AG20443 (cell line): ENCODE data around the gene EHD4.

Source experiments
- DNase-seq: peaks from one replicate; pipeline ENCODE4 v3.0.0; 2012; ENCODE audit warnings: low spot score, mixed read lengths

The EHD4 gene

DNA sequence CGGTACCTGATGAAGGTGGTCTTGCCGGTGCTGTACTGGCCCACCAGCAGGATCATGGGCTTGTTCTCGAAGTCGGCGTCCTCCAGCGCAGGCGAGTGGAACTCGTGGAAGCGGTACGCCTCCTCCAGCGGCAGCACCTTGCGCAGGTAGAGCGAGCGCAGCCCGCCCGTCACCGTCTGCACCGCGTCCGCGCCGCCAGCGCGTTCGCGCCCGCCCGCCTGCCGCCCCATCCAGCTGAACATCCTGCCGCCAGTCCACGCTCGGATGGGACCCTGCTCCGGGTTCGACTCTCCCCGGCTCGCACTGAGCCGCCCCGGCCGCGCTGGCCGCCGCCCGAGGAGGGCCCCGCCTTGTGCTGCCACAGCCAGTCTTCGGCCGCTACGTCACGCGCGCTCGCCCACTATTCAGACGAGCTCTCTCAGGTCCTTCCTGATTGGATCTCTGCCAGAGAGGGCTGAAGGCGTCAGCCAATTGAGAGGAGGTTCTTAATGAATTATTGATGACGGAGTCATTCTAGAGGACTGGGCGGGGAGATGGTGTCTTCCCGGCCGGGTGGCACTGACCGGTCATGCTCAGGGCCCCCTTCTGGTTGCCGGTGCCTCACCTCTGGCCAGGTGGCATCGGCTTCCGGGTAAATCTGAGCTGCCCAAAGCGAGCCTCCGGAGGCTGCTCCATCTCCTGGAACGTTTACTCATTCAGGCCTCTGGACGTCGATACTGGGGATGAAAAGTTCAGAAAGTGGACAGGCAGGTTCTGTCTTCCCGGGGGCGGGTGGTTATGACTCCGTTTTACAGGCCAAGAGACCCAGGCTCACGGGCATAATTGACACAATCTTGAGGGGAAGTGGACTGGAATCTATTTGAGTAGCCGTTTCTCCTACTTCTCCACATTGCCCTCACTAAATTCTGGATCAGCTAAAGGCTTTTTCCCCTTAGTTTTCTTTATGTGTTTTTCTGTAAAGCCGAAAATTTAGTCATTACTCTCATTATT is at the start of gene EHD4:
Gene EHD4, minus strand, starts transcription at position 305 of the 990 bp plus-strand sequence. Its CDS starts 63 bp downstream, at position 242.
- peak; percentile 98 for DNase-seq

DNA sequence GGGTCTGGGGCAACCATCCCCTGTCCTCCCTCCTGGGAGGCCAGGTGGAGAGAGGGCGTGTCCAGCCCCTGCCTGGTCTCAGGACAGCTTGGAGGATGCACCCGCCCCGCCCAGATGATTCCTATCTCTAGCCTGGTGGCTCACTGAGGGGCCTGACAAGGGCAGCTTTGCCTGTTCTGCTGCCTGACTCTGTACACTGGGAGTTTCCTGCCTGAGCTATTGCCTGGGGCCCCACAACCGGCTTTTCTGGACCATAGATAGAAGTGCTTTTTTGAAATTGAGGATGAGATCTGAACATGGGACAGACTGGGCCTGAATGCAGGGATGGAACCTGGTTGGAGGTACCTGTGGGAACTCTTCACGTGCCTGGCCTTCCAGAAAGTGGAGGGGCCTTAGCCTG is 49.2 kb upstream of the EHD4 start:
- DNase-seq = no peak

DNA sequence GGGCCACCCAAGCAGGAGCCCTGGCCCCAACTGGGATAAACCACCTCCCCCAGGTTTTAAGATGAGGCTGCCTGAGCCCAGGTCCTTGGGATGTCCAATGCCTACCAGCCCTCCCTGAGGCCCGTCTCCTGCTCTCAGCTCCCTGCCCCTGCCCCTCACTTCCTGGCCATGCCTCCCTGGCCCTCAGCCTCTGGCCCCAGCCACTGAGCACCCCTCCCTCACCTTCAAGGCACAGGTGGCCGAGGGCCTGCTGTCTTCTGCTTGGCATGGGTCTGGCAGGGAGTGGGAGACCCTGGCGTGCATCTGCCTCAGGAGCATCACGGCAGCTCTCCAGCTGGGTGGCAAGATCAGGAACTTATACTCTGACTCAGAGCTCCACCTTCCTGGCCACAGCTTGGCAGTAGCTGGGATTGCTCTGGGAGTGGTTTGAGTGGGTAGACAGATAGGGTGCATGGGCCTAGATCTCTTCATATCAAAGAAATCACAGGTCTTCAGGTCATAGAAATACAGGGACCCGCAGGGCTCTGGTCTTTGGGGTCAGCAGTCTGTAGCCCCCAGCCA is 48.4 kb upstream of the EHD4 start, which contains the start of gene PLA2G4E:
Gene PLA2G4E, minus strand, starts transcription at position 330 of the 561 bp plus-strand sequence. Its CDS starts 12 bp downstream, at position 318.
- peak; percentile 32 for DNase-seq

DNA sequence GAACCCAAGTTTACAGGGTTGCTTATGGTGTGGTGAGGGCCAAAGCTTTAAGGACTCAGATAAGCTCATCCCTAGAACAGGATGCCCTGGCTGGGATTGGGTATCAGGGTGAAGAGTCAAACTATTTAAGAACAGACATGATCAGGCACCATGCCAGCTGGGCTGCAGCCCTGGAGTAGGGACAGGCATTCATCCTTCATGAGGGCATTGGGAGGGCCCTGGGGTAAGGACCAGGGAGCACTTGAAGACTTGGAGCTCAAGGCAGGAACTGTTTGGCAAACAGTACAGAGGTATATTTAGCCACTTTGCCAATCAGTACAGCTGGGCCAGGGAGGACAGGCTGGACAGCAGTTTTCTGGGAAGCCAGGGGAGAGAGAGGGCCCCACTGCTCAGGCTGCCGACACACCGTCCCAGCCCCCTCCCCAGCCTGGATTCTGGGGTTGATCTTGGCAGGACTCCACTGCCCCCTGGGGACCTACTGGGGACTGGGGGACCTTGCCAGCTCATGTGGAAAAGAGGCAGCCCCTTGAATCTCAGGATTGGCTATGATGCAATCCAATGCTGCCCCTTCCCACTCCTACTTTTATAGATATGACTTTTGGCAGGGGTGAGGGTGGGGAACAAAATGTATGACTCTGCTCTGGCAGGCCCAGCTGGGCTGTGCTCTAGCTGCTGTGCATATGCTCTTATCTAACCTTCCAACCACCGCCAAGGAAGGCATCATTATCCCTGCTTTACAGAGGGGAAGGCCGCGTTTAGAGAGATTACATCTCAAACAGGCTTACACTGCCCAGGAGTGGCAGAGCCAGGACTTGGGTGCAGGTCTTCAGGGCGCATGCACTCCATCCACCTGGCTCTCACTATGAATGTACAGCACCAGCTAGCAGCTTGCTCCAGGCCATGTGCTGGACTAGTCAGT is 46.2 kb upstream of the EHD4 start:
- DNase-seq = no peak

DNA sequence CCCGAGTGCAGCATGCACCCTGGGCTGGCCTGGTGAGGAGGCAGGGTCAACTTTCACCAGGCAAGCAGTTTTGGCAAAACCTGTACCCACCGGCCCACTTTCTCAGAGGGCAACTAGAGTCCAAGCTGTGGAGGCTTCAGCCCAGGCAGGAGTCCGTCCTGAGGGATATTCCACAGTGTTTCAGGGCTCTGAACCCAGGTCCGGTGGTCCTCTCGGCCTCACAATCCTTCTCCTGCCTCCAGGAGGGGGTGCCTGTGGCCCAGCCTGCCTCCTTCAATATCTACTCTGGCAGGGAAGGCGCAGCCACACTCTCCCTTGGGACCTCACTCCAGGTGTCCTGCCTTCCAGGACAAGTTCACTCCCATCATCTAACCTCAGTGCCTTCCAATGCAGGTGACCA is 44.6 kb upstream of the EHD4 start:
- DNase-seq = no peak

DNA sequence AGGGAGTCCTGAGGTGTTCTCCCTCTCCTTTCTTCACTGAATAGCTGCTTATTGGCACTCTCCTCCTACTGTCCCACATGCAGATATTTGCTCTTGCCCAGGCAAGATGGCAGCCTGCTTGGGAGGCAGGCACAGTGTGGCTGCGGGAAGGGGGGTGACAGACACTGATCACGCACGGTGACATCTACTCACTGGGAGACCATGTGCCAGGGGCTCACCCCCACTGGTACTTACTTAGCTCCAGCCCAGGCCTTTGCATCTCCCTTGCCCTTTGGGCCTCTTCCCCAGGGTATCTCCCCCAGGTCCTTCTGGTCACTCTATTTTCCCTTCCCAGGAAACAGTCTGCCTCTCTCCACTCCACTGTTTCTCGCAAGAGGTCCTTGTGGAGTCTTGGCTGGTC is 42.0 kb upstream of the EHD4 start:
- DNase-seq = no peak

DNA sequence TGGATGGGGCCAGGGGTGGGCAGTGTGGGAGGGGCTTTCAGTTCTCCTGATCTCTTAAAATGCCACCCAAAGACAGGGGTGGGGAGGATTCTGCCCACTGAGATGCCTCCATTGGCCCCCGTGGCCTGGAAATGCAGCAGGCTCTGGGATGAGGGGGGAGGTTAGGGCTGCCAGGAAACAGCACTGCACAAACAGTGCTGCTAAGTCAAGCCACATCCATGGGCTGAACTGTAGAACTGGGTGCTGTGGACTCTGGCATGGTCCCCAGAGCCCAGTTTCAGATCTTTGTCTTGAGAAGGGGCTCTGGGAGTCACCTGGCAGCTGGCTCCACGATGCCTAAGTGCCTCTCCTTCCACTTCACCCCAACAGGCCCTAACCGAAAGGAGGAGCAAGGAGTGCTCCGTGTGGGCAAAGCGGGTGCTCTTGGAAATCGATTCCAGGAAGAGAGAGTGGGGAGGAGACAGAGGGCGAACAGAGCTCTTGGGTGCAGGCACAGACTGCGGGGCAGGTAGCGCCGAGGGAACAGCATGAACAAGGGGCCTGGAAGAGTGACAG is 40.6 kb upstream of the EHD4 start:
- DNase-seq = no peak

DNA sequence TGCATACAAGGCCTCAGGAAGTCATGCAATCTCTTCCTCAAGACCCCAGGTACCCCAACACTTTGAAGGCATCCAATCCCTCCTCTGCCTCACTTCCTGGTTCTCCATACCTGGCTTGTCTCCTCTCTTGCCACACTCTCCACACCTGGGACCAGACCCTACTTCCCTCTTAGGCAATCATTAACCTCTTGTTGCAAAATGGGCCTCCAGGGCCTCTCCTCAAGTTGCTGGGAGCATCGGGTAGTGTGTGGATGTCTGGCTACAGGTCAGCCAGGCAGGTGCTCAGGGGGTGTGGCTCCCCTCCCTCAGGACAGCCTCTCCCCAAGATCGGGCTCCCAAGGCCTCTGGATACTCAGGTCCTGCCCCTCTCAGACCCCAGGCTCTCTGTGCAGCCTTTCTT is 39.9 kb upstream of the EHD4 start:
- no peak for DNase-seq

DNA sequence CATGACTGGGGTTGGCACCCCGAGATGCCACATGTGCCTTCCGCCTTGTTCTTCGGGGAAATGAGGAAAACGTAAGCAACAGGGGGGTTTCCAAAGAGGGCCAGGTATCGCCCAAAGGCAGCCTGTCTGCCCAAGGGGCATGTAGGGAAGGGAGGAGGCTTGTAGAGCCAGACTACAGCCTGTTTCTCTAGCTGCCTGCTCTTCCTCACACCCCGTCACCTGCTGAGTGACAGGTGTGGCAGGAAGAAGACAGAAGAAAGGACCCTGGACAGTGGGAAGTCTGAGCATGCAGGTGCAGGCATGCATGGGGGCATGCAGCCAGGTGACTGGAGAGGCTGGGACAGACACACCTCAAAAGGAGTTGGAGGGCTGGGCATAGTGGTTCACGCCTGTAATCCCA is 38.7 kb upstream of the EHD4 start:
- DNase-seq = no peak

DNA sequence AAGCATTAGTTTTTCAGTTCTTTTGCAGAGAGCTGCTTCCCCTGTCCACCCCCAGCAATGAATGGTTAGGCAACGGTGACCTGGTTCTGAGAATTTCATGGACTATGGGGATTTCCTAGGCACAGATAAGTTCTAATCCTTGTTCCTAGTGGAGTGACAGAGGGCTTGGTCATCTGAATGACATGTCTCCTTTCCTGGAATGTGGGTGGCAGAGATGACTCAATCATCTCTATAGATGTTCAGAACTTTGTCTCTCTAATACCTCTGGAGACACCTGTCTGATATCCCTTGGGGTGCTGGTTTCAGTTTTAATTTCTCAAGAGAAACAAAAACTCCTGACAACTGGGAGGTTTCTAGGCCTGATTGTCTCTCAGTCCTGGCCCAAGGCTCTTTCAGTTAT is 38.1 kb upstream of the EHD4 start:
- no peak for DNase-seq

- DNase-seq = no peak
These were observed 37.1 kb upstream of the EHD4 start for GRCh38 chr15:42009474-42009873.

- no peak for DNase-seq
These were observed 36.7 kb upstream of the EHD4 start for GRCh38 chr15:42009022-42009421.

GRCh38 chr15:42007386-42007785 is 35.0 kb upstream of the EHD4 start:
- no peak for DNase-seq

GRCh38 chr15:42002333-42002732 is 30.0 kb upstream of the EHD4 start:
- DNase-seq = no peak

GRCh38 chr15:42001236-42001635 is 28.9 kb upstream of the EHD4 start:
- DNase-seq = no peak

GRCh38 chr15:41999290-42000285 is 27.2 kb upstream of the EHD4 start:
- no peak for DNase-seq

GRCh38 chr15:41997845-41998244 is 25.5 kb upstream of the EHD4 start:
- no peak for DNase-seq

DNA sequence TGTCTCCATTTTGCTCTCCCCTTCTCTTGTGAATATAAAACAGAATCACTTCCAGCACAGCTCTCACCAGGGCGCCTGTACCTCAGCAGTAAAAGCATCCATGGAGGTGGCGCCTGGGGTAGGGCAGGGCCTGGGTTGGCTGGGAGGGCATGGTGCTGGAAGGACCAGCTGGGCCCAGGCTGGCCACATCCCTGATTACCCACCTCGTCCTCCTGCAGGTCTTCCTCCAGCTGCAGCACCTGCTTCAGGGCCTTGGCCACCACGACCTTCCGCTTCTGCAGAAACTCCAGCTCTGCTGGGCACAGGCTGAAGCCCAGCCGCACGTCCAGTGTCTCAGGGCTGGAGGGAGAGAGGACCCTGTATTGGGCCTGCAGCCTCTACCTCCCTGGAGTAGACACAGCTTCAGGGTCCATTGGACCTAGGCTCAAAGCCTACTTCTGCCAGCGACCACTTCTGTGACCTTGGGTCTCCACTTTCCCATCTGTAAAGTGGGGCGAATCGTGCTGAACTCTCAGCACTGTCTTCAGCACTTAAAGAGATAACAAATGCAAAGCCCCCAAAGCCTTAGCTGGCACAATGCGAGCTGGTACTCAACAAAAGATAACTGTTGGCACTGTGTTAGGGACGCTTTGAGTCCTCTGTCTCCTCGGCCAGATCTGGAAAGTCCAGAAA is 24.7 kb upstream of the EHD4 start:
- DNase-seq = no peak

DNA sequence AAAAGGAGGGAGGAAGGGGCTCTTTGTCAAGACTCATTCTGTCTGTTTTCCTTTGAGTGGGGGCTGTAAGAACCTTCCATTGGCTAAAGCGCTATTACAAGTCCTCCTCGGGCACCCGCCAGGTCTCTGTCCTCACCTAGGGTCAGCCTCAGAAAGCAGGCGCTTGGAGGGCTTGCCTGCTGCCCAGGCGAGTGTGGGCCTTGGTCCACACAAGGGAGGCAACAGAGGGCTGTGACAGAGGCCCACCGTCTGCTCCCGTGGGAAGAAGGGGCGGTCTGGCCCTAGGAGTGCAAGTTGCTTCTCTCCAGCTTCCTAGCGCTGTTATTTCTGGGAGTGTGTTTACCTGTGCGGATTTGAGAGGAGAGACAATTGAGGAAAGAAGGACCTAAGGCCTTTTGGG is 24.0 kb upstream of the EHD4 start:
- DNase-seq = no peak

GRCh38 chr15:41995476-41995855 is 23.1 kb upstream of the EHD4 start:
- DNase-seq = no peak
